ENCODE results near the gene NPBWR2.

The NPBWR2 gene

GRCh38 chr20:64071341-64072332 lies 35.7 kb downstream of the NPBWR2 start:
- no peak for DNase-seq

GRCh38 chr20:64070244-64070993 lies 36.9 kb downstream of the NPBWR2 start:
- no peak for DNase-seq

GRCh38 chr20:64069614-64070243 lies 37.6 kb downstream of the NPBWR2 start:
- DNase-seq = no peak

GRCh38 chr20:64069209-64069613 lies 38.2 kb downstream of the NPBWR2 start:
- no peak for DNase-seq

- no peak for DNase-seq
Measured at GRCh38 chr20:64068386-64069208, 38.8 kb downstream of the NPBWR2 start.

- no peak for DNase-seq
Measured at GRCh38 chr20:64067733-64068307, 39.5 kb downstream of the NPBWR2 start.

GRCh38 chr20:64067005-64067632 lies 40.2 kb downstream of the NPBWR2 start:
- no peak for DNase-seq

GRCh38 chr20:64065974-64066343 lies 41.4 kb downstream of the NPBWR2 start:
- peak; percentile 78 to 81 for DNase-seq

GRCh38 chr20:64065062-64065973 lies 42.0 kb downstream of the NPBWR2 start:
- no peak for DNase-seq

- DNase-seq = no peak
Measured at GRCh38 chr20:64064145-64064698, 43.1 kb downstream of the NPBWR2 start.

- DNase-seq = no peak
Measured at GRCh38 chr20:64063389-64064144, 43.8 kb downstream of the NPBWR2 start.

GRCh38 chr20:64062596-64063388 lies 44.6 kb downstream of the NPBWR2 start, which contains the start of gene TCEA2:
TSS of gene TCEA2 (plus strand) at chr20:64063198. CDS start at chr20:64063313, 115 bp downstream.
- DNase-seq = peak; percentile 93

- no peak for DNase-seq
Measured at GRCh38 chr20:64062276-64062595, 45.1 kb downstream of the NPBWR2 start.

- no peak for DNase-seq
Measured at GRCh38 chr20:64058536-64058935, 48.8 kb downstream of the NPBWR2 start.

GRCh38 chr20:64057628-64058498 lies 49.5 kb downstream of the NPBWR2 start:
- peak; percentile 77 to 79 for DNase-seq

GRCh38 chr20:64056889-64057627 lies 50.3 kb downstream of the NPBWR2 start:
- no peak for DNase-seq

- DNase-seq = no peak
Measured at GRCh38 chr20:64056639-64056888, 50.8 kb downstream of the NPBWR2 start.

Data from CD4-positive, alpha-beta T cell treated with Interleukin-4 for 1 hour (primary cell).